Measurements from ENCODE around the gene TOMM20L.
"Not testable (repeated sequence)": the region's sequence is repeated elsewhere in the genome, so short reads cannot be mapped to it uniquely, and the experiment has no call there.

TOMM20L gene

DNA sequence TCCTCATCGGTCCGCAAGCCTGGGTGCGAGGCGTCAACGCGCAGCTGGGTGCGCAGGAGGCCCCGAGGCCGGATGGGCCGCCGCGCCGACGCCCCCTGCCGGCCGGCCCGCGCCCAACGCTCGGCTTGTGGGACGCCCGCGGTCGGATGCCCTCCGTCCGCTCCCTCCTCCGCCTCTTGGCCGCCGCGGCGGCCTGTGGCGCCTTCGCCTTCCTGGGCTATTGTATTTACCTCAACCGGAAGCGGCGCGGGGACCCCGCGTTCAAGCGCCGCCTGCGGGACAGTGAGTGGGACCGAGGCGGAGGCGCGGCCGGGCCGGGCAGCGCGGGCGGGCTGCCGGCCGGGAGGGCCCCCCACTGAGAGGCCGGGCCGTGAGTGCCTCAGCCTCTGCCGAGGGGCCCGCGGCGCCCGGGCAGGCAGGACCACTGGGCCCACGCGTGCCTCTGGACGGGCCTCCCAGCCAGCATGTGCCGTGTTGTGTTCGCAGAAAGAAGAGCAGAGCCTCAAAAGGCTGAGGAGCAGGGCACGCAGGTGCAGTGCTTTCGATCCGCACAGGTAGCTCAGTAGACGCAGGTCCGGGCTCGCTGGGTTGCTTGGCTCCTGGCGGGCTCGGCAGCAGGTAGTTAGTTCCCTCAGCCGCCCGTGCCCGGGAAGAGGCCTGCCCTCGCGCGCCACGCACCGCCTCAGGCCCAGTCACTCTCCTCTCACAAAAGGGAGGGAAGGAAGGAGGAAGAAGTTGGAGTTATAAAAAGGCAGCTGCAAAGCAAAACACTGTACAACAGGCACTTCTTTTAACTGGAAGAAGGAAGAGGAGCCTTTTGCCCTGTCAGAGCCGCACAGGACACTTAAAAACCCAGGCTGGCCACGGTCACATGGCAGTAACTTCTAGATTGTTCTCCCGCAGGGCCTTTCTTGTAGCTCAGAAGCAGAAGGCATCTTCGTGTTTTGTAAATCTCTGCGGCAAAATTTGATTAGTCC lies at the start of gene TOMM20L:
TSS of gene TOMM20L (plus strand) at position 119 of the 977 bp plus-strand sequence. CDS start at position 147, 28 bp downstream.
- DNase-seq (peak; percentile 81), ATAC-seq (peak; percentile 93)

DNA sequence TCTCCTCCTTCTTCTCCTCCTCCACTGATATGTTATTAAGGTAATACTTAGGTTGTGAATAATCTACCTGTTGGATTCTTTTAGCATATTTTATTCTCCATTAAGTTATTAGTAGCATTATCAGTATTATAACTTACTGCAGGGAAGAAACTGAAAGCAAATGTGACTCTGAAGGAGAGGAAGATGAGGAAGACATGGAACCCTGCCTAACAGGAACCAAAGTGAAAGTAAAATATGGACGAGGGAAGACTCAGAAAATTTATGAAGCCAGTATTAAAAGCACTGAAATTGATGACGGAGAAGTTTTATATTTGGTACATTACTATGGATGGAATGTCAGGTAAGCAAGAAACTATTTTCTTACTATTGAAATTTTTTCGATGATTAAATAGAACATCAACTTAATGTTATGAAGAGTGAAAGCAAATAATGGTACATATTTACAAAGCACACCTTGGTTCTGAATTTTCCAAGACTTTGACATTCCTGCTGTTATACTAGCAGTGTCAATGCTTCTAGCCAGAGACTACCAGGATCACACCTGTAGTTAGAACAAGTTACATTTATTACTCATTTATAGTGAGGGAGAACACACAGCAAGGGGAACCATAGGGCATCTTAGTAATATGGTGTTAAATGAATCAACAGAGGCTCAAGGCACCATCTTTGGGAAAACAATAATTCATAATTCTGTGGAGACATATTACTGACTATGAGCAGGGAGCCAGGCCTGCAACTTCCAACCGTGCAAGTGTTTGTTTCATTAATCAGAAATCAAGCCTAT lies 42.0 kb upstream of the TOMM20L start:
- no peak for DNase-seq
- ATAC-seq, result no peak

DNA sequence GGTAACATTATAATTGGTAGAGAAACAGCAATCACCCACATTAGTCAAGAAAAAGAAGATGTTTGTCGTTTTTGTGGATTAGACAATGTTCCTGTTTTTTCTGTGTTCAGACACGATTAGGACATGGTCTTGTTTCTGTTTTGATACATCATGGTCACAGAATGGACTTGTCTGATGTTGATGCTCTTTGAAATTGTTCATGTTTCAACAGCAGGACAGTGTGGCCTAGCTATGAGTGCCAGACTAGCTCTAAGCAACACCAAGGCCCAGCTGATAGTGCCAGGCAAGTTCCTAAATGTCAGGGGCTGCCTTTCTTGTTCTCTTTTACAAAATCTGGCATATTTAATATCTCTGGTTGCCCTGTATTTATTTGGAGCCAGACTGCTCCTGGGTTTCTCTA lies 40.9 kb upstream of the TOMM20L start:
- no peak for DNase-seq

DNA sequence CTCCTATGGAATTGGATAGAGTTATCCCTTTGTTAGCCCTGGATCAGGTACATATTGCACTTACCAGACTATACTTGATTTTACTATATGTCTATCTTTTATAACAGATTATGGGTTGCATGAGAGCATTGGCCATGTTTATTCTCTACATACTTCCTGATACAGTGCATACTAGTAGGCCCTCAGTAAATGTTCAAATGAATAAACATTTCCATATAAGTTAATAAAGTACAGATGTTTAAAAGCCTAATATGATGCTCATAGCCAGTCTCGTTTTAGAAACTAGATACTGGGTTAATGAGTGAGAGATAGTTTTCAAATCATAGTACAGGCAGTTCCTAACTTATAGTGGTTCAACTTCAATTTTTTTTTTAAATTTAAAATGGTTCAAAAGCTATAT lies 39.5 kb upstream of the TOMM20L start:
- ATAC-seq (no peak), DNase-seq (no peak)

More for the DNA sequence above, 40.9 kb upstream of the TOMM20L start:
- no peak for ATAC-seq

DNA sequence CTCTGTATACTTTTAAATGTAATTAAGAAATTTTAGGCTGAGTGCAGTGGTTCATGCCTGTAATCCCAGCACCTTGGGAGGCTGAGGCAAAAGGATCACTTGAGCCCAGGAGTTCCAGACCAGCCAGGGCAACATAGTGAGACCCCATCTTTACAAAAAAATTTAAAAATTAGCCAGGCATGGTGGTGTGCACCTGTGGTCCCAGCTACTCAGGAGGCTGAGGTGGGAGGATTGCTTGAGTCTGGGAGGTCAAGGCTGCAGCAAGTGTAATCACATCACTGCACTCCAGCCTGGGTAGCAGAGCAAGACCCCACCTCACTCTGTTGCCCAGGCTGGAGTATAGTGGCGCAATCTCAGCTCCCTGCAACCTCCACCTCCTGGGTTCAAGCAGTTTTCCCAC lies 33.5 kb upstream of the TOMM20L start:
- DNase-seq, ATAC-seq: not testable (repeated sequence)

DNA sequence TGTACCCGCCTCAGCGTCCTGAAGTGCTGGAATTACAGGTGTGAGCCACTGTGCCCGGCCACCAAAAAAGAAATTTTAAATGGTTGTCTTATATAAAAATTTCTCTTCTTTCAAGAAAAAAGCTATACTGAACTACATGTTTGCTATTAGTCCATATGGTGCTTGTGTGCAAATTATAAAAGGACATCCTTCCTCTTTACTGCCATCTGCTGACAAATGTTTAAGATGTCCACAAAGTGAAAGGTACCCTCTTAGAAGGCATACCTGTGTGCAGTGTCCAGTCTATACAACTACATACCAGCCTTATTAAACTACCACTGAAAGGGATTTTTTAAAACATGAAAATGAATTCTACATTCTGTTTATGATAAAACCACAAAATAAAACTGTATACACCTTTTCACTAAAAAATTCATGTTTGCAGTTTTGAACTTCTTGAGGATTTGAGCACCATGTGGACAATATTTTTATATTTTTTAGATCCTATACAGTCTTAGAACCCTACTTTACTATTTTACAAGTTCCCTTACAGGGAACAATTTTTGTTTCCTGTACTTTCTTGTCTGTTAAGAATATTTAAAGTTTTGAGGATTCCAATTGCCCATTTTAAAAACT lies 32.8 kb upstream of the TOMM20L start:
- ATAC-seq, result no peak
- no peak for DNase-seq

DNA sequence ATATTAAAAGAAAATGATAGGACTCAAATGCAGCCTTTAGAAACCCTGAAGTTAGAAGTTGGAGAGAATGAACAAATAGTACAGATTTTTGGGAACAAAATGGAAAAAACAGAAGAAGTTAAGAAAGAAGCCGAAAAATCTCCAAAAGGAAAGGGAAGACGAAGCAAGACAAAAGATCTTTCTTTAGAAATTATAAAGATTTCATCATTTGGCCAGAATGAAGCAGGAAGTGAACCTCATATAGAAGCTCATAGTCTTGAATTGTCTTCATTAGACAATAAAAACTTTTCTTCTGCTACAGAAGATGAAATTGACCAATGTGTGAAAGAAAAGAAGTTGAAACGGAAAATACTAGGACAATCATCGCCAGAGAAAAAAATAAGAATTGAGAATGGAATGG lies 31.4 kb upstream of the TOMM20L start:
- ATAC-seq, result no peak
- DNase-seq, result no peak

DNA sequence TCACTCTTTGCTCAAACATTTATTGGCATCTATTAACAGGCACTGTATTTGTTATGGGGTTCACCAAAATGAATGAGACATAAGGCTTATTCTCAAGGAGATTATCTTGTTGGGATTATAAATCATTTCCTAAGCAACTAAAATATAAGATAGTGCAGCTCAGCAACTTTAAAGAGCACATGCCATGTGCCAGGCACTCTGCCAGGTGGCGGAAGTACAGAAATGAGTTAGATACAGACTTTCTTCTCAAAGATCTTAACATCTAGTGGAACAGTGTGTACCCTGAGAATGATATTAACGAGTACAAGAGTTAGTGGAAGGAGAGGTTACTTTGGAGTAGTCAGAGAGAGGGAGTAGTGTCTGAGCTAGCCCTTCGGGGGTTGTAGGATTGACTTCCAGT lies 28.4 kb upstream of the TOMM20L start:
- no peak for ATAC-seq
- no peak for DNase-seq

DNA sequence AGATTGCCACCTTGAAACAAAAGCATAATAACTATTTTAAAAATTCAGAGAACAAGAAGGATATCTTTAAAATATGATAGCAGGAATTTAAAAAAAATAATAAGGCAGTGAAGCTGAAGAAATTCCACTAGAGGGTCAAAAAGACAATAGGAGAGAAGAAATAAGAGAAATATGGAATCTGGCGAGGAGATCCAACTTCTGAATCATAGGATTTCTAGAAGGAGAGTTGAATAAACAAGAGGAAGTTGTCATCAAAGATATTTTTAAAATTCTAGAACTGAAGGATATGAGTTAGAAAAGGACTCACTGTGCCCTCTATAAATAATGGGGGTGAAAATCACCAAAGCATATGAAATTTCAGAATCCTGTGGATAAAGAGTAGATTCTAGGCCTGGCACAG lies 26.8 kb upstream of the TOMM20L start:
- DNase-seq (no peak), ATAC-seq (no peak)

DNA sequence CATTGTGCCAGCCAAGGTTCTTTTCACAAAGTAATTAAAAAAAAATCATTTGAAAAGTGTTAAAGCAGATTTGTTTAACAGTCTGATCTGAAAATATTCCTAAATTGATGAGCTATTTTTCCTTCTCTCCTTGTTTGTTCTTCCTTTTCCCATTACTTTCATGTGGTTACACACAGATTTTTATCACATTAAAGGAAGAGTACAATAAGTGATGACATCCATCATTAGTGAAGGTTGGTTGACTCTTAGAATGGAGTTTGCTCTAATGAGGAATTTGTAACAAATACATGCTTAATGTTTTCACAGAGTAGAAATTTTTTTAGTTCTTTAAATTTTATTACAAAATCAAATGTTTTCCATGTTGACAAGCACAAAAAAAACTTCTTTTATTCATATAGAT lies 18.9 kb upstream of the TOMM20L start:
- DNase-seq (no peak), ATAC-seq (no peak)

DNA sequence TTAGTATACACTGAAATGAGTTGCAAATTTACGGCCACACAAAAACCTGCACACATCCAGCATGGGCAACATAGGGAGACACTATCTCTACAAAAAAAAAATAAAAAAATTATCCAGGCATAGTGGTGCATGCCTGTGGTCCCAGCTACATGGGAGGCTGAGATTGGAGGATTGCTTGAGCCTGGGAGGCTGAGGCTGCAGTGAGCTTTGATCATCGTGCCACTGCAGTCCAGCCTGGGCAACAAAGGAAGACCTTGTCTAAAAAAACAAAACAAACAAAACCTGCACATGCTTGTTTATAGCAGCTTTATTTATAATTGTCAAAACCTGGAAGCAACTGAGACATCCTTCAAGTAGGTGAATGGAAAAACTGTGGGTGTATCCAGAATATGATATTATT lies 4.9 kb upstream of the TOMM20L start:
- no peak for ATAC-seq

DNA sequence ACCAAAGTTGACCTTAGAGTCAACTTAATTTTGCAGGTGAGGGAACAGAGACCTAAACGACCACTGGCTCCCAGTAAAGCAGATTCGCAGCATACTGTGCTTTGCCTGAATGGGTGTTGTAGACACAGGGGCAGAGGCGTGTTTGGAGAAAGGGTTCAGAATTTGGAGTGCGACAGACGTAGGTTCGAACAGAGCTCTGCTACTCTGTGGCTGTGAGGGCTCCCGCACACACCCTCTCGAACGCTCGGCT lies 243 bp upstream of the TOMM20L start:
- DNase-seq (no peak), ATAC-seq (no peak)

More for the DNA sequence above, 4.9 kb upstream of the TOMM20L start:
- DNase-seq, result no peak

DNA sequence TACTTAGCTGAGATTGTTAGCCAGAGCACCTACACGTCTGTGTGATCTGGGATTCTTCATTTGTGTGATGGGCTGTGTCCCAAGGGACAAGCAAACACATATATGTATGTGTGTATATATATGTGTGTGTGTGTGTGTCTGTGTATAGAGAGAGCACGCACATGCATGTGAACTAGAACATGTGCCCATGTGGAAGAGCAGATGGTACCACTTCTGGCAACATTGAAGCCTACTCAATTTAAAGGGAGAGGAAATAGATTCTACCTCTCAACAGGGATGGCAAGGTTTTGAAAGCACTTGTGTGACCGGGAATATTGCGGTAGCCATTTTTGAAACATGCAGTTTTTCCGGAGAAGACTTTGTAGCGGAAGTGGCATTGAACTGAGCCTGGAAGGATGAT lies 1.4 kb downstream of the TOMM20L start:
- DNase-seq (no peak), ATAC-seq (no peak)

DNA sequence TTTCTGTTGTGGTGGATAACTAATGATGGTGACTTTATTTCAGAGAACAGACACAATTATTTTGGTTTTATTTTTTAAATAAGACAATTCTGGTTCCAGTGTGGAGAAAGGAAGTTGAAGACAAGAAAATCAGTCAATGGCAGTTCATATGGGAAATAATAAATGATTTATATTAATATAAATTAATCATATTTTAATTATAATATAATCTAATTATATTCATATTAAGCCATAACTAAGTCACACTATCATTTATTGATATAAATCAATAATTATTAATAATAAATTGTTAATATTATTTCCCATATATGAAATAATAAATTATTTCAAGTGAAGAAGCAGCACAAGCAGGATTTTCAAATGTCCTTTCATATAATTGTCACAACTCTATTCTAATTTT lies 2.8 kb downstream of the TOMM20L start:
- DNase-seq (no peak), ATAC-seq (no peak)

DNA sequence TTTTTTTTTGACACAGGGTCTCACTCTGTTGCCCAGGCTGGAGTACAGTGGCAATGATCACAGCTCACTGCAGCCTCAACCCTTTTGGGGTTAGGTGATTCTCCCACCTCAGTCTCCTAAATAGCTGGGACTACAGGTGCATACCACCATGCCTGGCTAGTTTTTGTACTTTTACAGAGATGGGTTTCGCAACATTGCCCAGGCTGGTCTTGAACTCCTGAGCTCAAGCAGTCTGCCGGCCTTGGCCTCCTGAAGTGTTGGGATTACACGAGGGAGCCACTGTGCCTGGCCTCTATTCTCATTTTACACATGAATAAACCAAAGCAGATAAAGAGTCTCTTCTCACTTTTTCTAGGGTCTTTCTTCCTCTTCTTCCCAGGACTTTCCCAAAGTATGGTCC lies 3.2 kb downstream of the TOMM20L start:
- no peak for ATAC-seq
- no peak for DNase-seq

DNA sequence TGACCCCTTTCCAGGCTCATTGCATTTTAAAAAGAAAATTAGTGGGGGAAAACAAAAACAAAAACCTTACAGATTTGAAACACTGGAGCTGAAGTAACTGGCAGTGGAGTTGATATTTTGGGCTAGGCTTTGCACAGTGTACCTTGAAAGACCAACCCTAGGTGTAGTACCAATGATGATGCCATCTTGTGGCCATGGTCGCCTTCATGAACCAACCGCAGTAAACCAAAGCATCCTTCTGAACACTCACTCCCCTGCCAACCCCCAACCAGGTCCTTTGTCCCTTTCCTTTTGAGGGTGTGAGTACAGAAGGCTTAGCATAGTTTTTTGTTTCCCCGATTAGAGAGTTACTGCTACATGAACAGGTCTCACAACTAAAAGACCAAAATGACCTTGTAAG lies 5.9 kb downstream of the TOMM20L start:
- ATAC-seq (no peak), DNase-seq (no peak)

DNA sequence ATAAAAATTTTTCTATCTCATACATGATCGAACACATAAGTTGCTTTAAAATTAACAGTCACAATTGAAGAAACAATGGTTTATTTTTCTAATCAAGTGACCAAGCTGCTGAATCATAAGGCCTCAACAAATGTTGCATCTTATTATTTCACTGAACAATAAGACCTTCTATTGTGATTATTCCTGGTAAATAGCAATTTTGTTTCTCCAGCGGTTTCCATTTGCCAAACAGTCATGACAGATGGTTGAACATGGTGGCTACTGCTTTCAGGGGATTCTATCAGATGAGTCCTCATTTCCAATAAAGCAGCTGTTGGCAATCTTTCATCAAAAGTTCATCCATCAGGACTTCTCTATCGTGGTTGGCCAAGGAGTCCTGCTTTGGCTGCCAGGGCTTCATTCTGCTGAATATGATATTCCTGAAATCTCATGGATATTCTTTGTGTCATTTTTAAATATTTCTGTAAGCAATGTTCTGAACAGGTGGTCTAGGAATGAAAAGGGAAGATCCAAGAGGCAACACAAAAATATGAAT lies 13.0 kb downstream of the TOMM20L start:
- DNase-seq (no peak), ATAC-seq (no peak)

DNA sequence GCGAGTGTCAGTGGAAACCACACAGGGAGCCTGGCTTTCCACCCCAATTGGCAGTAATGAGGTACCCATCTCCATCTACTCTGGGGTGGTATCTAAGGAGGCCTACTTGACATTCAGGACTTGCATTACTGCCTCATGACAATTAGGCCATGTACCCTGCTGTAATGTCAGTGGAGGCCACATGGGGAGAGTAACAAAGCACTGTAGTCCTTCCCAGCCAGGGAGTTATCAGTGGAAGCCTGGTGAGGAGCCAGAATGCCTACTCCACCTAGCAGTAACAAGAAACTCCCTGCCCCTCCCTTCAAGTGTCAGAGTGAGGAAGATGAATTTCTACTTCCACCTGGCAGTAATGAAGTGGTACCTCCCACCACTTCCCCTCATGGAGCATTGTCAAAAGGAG lies 19.1 kb downstream of the TOMM20L start:
- ATAC-seq (peak; percentile 52), DNase-seq (no peak)

DNA sequence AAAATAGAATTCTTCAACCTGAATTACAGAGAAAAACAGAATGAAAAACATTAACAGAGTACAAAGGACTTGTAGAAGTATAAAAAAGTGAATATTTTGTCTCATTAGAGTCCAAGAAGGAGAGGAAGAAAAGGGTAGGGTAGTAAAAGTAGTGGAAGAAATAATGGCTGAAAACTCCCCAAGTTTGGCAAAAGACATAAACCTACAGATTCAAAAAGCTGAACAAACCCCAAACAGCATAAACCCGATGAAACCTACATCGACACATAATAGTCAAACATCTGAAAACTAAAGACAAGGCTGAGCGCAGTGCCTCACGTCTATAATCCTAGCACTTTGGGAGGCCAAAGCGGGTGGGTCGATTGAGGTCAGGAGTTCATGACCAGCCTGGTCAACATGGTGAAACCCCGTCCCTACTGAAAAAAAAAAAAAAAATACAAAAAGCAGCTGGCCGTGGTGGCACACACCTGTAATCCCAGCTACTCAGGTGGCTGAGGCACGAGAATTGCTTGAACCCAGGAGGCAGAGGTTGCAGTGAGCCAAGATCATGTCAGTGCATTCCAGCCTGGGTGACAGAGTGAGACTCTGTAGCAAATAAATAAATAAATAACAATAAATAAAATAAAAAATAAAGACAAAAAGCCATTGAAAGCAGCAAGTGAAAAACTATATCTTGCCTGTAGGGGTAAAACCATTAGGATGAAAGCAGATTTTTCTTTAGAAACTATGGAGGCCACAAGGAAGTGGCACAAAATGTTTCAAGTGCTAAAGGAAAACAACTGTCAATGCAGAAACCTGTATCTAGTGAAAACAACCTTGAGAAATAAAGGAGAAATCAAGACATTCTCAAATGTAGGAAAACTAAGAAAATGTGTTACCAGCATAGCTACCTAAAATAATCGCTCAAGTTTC lies 20.2 kb downstream of the TOMM20L start:
- DNase-seq (no peak), ATAC-seq (no peak)

DNA sequence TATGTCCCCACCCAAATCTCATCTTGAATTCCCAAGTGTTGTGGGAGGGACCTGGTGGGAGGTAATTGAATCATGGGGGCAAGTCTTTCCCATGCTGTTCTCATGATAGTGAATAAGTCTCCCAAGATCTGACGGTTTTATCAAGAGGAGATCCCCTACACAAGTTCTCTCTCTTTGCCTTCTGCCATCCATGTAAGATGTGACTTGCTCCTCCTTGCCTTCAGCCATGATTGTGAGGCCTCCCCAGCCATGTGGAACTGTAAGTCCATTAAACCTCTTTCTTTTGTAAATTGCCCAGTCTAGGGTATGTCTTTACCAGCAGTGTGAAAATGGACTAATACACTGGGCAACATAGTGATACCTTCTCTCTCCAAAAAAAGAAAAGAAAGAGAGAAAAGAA lies 21.2 kb downstream of the TOMM20L start:
- DNase-seq, ATAC-seq: not testable (repeated sequence)

DNA sequence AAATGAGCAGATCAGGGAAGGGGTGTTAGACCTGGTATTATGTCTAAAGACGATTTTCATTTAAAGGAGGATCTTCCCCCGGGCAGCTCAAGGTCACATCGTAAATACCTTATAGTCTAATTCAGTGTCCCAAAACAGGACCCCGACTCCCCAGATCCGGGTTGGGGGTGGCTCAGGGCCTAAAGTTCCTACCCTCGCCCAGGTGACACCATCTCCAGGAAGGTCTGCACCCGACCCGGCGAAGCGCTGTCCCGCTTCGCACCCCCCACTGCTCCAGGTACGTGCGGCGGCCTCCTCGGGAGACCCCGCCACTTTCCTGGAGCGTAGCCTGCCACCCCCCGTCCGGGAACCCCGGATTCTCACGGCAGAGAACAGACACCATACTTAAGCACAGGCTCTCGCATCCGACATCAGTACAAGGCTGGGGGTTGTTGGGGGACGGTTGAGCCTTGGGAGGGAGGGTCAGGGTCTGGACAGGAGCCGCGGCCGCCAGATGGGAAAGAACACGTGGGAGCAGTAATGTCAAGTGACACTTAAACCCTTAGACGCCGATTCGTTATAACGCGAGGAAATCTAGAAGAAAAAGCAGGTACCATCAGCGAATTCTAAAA lies 31.0 kb downstream of the TOMM20L start:
- DNase-seq, result peak; percentile 66

More for the DNA sequence above, 31.0 kb downstream of the TOMM20L start:
- peak; percentile 58 for ATAC-seq

Data from stimulated activated naive CD8-positive, alpha-beta T cell treated with anti-CD3 and anti-CD28 coated beads, Interleukin-15, Interleukin-2, amounts not matched to agents 100 U/mL and 50 U/mL, for 24 hours (primary cell).